Parathyroid adenoma (tissue), 2 donors: ENCODE data around the gene KDM8.

ENCODE experiments used
- H2AFZ ChIP-seq: fragments of 300-600 bp; sonication (generic); one replicate; pipeline ENCODE4 v1.7.0; 2017; ENCODE audit warnings: antibody characterized with exemption, mild to moderate bottlenecking
- H3K27ac ChIP-seq: fragments of 300-600 bp; sonication (generic); one replicate; pipeline ENCODE4 v1.7.0; 2017
- H3K27me3 ChIP-seq: fragments of 300-600 bp; sonication (generic); one replicate; pipeline ENCODE4 v1.7.0; 2017; ENCODE audit warnings: low read length; ENCODE audit not compliant: control insufficient read depth, insufficient read depth
- H3K36me3 ChIP-seq: fragments of 300-600 bp; sonication (generic); one replicate; pipeline ENCODE4 v1.7.0; 2017; ENCODE audit warnings: low read length; ENCODE audit not compliant: control insufficient read depth, insufficient read depth
- H3K4me1 ChIP-seq: fragments of 300-600 bp; sonication (generic); one replicate; pipeline ENCODE4 v1.7.0; 2017; ENCODE audit warnings: control low read depth
- H3K4me2 ChIP-seq: fragments of 300-600 bp; sonication (generic); one replicate; pipeline ENCODE4 v1.7.0; 2017; ENCODE audit warnings: low read length
- H3K4me3 ChIP-seq: fragments of 300-600 bp; sonication (generic); one replicate; pipeline ENCODE4 v1.7.0; 2017; ENCODE audit warnings: low read depth, low read length
- H3K79me2 ChIP-seq: fragments of 300-600 bp; sonication (generic); one replicate; pipeline ENCODE4 v1.7.0; 2017; ENCODE audit warnings: control low read depth
- H3K9ac ChIP-seq: fragments of 300-600 bp; sonication (generic); one replicate; pipeline ENCODE4 v1.7.0; 2017; ENCODE audit warnings: mild to moderate bottlenecking
- H3K9me3 ChIP-seq: fragments of 300-600 bp; sonication (generic); one replicate; pipeline ENCODE4 v1.7.0; 2017; ENCODE audit warnings: low read length; ENCODE audit not compliant: control insufficient read depth
- TF ChIP-seq, protein P1 (sequence below): fragments of 300-600 bp; sonication (generic); IDR thresholded peaks from one replicate; pipeline ENCODE4 v1.7.0; 2017; ENCODE audit warnings: antibody characterized with exemption, mild to moderate bottlenecking
- donor health status: primary hyperparathyroidism.

The KDM8 gene

DNA sequence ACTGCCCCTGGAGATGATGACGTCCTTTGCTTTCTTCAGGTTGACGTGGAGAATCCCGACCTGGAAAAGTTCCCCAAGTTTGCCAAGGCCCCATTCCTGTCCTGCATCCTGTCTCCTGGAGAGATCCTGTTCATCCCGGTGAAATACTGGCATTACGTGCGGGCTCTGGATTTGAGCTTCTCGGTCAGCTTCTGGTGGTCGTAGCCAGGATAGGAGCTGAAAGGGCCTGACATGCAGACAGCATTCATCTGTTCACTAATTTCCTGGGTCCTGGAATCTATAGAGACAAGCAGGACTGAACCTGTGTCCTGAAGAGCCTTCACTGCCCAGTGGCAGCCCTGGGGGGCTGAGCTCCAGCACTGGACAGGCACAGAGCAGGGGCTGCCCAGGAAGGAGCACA, 17.2 kb downstream of the KDM8 start:
- Histone ChIP-seq H3K36me3 (no peaks in the 10 kb centered on the region), H3K27ac (no peak overlapping the region), H3K4me2 (no peak overlapping the region), H3K9ac (no peak overlapping the region), H3K4me3 (no peak overlapping the region), H3K79me2 (no peaks in the 10 kb centered on the region), H3K27me3 (no peaks in the 10 kb centered on the region), H2AFZ (no peak overlapping the region), H3K4me1 (peaks cover 3% of the 10 kb centered on the region), H3K9me3 (no peaks in the 10 kb centered on the region)
- TF ChIP-seq, protein P1, sequence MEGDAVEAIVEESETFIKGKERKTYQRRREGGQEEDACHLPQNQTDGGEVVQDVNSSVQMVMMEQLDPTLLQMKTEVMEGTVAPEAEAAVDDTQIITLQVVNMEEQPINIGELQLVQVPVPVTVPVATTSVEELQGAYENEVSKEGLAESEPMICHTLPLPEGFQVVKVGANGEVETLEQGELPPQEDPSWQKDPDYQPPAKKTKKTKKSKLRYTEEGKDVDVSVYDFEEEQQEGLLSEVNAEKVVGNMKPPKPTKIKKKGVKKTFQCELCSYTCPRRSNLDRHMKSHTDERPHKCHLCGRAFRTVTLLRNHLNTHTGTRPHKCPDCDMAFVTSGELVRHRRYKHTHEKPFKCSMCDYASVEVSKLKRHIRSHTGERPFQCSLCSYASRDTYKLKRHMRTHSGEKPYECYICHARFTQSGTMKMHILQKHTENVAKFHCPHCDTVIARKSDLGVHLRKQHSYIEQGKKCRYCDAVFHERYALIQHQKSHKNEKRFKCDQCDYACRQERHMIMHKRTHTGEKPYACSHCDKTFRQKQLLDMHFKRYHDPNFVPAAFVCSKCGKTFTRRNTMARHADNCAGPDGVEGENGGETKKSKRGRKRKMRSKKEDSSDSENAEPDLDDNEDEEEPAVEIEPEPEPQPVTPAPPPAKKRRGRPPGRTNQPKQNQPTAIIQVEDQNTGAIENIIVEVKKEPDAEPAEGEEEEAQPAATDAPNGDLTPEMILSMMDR: no peak

DNA sequence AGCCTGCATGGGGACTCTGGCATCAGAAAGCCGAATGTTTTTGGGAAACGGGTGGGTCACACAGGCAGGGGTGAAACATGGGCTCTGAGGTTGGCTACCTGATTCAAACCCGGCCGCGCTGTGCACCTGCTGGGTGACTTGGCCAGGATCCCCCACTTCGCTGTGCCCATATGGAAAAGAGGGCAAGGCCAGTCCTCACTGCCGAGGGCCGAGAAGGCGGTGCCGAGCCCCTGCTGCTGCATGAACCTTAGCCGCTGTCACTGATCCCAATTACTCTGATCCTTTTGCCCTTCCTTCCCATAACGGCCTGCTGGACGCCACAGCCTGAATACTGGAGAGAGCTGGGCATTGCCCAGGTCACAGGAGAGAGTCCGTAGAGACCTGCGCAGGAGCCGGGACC, 17.7 kb downstream of the KDM8 start:
- H3K9ac ChIP-seq: no peak overlapping the region
- H3K4me3 ChIP-seq: no peak overlapping the region
- no peak overlapping the region for H3K27ac ChIP-seq
- H3K27me3 ChIP-seq: no peaks in the 10 kb centered on the region
- H2AFZ ChIP-seq: no peak overlapping the region
- H3K4me2 ChIP-seq: no peak overlapping the region
- TF ChIP-seq, protein P1: no peak
- H3K36me3 ChIP-seq: no peaks in the 10 kb centered on the region
- H3K9me3 ChIP-seq: no peaks in the 10 kb centered on the region
- peaks cover 3% of the 10 kb centered on the region for H3K4me1 ChIP-seq
- no peaks in the 10 kb centered on the region for H3K79me2 ChIP-seq

DNA sequence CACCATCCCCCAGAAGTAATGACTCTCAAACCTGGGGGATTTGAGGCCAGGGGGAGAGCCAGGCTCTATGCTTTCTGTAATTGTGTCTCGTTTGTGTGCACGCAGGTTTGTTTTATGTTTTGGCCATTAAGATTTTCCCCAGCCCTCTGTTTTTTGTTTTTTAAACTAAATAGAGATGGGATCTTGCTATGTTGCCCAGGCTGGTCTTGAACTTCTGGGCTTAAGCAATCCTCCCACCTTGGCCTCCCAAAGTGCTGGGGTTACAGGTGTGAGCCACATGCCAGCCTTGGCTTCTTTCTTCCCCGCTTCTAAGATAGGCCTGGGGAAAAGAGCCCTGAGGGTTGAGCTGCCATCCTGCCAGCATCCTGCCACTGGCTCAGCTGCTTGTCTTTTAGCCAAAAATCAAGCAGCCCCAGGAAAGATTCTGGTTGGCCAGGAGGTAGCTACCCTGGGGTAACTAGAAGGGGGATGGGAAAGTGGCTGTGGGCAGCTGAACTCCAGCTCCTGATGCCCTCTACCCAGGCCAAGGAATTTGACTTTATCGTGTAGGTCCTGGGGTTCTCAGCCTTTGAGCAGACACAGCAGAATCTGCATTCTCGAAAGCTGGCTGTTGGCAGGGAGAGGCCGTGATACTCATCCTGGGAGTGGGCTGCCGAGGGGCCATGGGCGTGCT, 18.4 kb downstream of the KDM8 start:
- Histone ChIP-seq H3K4me2 (no peak overlapping the region), H3K9me3 (no peaks in the 10 kb centered on the region), H3K9ac (no peak overlapping the region), H3K27me3 (no peaks in the 10 kb centered on the region), H3K4me3 (no peak overlapping the region), H2AFZ (no peak overlapping the region), H3K36me3 (no peaks in the 10 kb centered on the region), H3K27ac (no peak overlapping the region), H3K4me1 (peaks cover 3% of the 10 kb centered on the region), H3K79me2 (no peaks in the 10 kb centered on the region)
- TF ChIP-seq, protein P1: no peak

DNA sequence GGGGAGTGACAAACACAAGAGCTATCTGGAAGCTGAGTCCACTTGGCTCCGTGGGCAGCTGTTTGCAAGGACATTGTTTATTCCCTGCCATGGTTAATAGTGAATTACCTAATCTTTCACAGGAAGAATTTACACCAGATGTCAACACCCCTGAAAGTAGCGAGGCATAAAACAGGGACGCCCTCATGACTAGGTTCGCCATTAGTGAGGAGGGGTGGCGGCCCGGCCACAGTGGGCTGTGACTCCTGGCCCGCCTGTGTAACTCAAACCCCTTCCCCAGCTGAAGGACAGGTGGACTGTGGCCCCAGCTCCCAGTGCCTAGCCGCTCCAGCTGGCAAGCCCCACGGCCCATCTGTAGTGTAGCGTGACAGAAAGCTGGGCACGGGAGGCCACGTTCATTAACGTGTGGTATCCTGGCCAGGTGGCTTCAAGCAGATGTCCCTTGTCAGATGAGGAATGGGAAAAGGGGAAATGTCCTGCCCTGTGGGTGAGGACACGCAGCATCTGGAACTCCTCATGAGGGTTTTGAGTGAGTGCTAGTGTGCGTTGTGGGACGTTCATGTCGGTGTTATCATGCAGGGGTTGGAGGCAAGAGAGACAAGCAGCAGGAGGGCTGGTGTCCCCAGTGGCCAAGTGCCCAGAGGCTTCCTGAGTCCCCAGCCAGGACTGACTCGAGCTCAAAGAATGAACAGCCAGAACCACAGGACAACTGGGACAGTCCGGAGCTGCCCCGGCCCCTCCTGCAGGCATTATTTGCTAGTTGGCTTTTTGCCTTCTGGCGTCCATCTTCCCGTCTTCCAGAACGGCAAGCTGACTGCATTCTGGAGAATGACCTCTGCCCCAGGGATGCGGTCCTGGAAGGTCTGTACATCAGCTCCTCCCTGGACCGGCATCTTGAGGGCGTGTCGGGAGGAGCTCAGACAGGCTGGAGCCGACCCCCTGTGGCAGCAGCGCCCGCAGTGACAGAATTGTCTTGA, 19.2 kb downstream of the KDM8 start:
- H3K79me2 ChIP-seq: no peaks in the 10 kb centered on the region
- H3K9me3 ChIP-seq: no peaks in the 10 kb centered on the region
- H3K27me3 ChIP-seq: no peaks in the 10 kb centered on the region
- no peak overlapping the region for H3K4me2 ChIP-seq
- no peak overlapping the region for H3K4me3 ChIP-seq
- H3K36me3 ChIP-seq: no peaks in the 10 kb centered on the region
- TF ChIP-seq, protein P1: no peak
- no peak overlapping the region for H2AFZ ChIP-seq
- no peak overlapping the region for H3K9ac ChIP-seq
- no peak overlapping the region for H3K27ac ChIP-seq
- peaks cover 3% of the 10 kb centered on the region for H3K4me1 ChIP-seq
